Cerebellar cortex (tissue), 1 donor: ENCODE data around the gene TNFSF4.
"Not testable (repeated sequence)": the region's sequence is repeated elsewhere in the genome, so short reads cannot be mapped to it uniquely, and the experiment has no call there.

Experiments used
- DNase-seq: peaks from one replicate; pipeline ENCODE4 v3.0.0-alpha.2; 2015; ENCODE audit warnings: low spot score

Gene TNFSF4, protein sequence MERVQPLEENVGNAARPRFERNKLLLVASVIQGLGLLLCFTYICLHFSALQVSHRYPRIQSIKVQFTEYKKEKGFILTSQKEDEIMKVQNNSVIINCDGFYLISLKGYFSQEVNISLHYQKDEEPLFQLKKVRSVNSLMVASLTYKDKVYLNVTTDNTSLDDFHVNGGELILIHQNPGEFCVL

DNA sequence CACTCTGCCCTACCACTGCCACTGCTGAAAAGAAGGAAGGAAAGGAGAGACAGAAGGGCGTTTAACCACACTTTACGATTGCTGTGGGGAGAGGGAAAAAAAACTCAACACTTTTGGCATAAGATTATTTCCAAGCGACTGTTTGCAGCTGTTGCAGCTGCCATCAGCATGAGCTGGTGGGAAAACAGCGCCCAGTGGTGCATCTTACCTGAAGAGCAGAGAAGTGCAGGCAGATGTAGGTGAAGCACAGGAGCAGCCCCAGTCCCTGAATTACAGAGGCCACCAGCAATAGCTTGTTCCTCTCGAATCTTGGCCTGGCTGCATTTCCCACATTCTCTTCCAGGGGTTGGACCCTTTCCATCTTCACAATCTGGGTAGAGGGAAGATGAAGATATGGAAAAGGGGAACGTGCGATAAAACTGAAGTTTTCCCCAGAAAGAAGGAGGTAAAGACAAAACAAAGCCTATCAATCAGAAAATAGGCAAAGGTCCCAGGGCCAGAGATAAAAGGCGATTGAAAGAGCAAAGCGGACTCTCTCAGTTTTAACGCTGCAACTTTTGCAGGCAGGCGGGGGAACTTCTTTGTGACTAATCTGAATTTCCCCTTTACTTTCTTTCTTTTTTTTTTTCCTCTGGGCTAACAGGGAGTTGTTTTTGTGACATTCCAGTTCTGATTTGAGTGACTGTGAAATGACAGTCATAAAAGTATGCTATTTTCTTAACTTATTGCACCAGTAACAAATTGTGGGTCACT is at the start of gene TNFSF4:
Gene TNFSF4 (minus strand): TSS at position 516 of the 753 bp plus-strand sequence. CDS start 155 bp downstream, at position 361.
- DNase-seq: no peak

DNA sequence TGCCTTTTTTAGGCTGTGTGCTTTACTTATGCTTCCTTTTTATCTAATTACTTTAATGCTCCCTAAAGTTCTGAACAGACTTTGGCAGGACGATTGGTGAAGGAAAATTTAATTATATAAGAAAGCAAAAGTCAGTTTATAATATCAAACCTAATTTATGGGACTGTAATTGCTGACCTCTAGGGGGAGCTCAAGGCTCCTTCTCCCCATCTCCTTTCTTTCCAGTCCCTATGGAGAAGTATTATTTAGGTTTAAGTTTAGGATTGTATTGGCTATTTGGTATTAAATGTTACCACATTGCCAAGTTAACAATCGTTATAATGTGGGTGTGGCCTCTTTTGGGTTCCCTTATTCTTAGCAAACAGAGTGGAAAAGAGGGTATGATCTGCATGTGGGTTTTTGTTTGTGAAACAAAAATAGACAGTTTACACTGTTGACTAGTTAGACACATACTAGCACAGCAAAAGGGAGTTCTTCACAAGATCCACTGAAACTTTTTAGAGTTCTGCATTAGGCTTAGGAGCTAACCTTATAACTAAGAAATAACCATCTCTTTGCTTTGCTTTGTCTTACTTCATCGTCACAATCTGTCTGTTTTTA is 48.2 kb upstream of the TNFSF4 start:
- peak; percentile 19 for DNase-seq

DNA sequence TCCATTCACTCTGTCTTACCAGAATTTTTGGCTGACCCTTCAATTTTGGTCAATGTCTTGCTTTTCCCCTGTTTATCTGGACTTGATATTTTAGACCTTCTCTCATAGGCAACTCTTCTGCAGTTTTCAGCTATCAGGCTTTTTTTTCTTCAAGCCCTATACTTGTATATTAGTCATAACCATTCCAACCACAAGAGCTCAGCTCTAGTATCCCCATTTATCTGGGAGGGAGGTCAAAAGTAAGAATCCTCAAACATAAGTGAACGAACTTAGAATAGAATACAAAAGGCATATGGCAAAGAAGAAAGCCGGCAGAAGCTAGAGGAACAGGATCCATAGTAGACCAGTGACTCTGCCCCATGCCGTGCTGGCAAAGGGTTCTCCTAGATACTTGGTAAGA is 45.9 kb upstream of the TNFSF4 start:
- DNase-seq: no peak

DNA sequence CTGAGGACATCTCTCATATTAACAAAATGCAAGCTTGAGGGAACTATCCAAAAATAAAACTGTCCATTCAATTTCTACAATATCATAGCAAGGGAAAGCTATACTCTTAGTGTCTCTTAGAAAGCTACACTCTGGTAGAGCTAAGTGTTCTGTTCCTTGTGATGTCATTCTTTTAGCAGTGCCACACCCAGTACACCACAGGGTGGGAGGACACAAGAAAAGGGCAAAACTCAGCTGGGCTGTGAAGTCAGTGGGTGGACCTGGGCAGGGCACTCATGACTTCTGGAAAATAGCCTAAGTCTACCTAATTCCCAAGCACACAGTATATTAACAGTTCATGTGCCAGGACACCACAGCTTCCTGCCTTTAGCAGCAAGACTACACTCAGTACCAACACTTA is 42.2 kb upstream of the TNFSF4 start:
- no peak for DNase-seq

DNA sequence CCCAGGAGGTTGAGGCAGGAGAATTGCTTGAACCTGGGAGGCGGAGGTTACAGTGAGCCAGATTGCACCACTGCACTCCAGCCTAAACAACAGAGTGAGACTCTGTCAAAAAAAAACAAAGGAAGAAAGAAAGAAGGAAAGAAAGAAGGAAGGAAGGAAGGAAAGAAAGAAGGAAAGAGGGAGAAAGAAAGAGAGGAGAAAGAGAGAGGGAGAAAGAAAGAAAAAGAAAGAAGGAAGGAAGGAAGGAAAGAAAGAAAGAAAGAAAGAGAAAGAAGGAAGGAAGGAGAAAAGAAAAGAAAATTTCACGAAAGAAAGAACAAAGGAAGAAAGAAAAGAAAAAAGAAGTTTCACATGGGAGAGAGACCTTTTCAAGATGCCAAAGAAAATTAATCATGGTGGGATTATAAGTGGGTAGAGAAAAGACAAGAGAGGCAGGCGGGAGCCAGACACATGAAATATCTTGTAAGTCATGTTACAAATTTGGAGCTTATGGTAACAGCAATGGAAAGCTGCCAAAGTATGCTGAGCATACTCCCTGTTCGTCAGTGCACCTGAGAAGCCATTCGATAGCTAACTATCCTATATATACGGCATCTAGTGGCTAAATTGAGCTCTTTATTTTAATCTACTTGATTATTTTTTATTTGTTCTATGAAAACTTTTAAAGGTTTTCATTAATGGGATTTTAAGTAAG is 41.3 kb upstream of the TNFSF4 start:
- DNase-seq: no peak

DNA sequence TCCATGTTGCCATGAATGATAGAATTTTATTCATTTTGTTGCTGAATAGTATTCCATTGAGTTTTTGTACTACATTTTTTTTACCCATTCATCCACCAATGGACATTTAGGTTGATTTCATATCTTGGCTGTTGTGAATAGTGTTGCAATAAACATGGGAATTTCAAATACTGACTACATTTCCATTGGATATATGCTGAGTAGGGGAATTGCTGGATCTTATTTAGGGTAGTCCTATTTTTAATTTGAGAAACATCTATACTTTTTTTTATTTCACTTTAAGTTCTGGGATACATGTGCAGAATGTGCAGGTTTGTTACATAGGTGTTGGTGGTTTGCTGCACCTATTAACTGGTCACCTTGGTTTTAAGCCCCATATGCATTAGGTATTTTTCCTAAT is 38.8 kb upstream of the TNFSF4 start:
- DNase-seq: no peak

DNA sequence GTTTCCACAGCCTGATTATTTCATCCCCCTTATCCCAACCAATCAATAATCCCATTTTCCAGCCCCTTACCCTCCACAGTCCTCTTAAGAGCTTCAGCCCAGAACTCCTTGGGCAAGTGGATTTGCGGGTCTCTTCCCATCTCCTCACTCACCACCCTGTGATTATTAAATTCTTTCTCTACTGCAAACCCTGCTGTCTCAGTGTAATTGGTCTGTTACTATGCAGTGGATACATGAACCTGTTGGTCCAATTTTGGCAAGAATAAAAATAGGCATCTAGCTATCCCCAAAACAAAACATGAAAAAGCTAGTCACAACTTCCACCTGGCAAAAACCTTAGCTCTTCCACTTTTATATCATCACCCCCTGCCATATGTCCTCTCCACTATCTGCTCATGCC is 36.2 kb upstream of the TNFSF4 start:
- DNase-seq: no peak

DNA sequence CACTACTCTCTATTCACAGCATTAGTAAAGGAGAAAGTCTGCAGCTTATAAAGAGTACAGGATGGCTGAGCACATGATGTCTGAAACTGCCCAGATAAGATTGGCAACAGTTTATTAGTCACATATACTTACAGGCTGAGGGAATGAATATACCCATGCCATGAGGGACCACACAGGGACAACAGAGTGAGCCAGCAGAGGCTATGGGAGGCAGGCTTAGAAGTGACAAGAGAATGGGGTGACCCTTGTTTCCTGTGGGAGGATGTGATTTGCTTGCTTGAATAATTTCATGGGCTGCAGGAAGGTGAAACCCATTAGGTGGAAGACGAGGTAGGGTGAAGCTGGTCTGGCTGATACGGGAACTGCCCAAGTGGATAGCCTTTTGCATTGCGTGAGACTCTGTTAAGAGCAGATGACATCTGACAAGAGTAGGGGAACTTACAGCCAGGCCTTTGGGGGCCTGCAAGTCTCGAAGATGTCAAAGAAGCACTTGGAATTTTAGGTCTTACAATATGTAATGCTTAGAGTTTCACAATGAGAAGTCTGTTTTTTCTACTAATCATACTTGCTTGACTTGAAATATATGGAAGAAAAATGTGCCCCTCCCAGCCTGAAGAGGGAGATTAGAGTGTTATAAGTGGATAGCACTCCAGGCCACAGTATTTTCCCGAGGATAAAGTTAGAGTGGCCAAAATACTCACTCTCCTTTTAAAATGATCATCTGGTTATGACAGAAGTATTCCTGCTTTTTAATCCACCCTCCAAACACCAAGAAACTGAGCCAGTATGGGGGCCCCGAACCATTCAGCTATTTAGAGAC is 34.6 kb upstream of the TNFSF4 start:
- no peak for DNase-seq

DNA sequence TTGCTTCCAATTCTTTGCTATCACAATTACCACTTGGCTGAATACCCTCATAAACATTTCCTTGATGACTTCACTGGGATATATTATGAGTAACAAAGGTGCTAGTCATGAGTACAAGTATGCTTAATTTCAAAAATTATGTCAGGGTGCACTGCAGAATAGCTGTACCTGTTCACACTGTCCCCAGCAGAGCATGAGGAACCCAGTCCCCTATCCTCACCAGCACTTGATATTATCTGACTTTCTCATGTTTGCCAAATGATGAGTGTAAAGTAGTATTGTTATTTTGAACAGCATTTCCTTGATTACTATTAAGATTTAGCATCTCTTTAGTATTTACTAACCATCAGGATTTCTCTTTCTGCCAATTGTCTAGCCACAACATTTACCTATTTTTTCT is 33.5 kb upstream of the TNFSF4 start:
- no peak for DNase-seq

DNA sequence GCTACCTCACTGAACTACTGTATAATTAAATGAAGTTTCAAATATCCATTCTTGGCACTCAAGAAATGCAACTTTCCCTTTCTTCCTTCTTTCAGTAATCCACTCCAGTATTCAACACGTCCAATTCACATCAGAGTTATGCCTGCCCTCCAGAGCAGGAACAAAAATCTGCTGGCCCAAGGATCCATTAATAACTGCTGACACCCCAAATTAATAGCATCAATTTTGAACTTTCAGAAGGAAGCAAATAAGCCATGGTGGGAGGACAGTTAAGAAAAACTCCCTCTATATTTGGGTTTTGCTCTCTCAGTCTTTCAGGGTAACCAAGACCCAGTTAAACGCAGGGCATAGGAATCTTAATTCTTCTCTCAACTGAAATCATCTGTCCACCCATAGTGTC is 31.9 kb upstream of the TNFSF4 start:
- no peak for DNase-seq

DNA sequence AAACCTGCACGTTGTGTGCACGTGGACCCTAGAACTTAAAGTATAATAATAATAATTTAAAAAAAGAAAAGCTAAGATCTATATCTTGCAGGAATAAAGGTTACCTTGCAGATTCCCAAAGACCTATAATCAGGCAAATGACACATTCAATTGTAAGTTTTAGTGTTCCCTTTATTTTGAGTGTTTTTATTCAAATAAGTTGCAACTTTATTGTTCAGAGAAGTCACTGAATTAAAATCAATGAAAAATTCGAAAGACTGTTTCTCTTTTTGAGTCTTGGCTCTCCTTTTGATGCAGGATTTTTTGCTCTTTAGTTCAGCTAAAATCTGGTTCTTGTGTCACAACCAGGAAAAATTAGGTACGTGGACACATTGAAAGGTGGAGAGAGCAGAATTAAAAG is 27.8 kb upstream of the TNFSF4 start:
- DNase-seq: no peak

DNA sequence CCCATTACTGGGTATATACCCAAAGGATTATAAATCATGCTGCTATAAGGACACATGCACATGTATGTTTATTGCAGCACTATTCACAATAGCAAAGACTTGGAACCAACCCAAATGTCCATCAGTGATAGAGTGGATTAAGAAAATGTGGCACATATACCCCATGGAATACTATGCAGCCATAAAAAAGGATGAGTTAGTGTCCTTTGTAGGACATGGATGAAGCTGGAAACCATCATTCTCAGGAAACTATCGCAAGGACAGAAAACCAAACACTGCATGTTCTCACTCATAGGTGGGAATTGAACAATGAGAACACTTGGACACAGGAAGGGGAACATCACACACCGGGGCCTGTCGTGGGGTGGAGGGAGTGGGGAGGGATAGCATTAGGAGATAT is 27.3 kb upstream of the TNFSF4 start:
- not testable (repeated sequence) for DNase-seq

DNA sequence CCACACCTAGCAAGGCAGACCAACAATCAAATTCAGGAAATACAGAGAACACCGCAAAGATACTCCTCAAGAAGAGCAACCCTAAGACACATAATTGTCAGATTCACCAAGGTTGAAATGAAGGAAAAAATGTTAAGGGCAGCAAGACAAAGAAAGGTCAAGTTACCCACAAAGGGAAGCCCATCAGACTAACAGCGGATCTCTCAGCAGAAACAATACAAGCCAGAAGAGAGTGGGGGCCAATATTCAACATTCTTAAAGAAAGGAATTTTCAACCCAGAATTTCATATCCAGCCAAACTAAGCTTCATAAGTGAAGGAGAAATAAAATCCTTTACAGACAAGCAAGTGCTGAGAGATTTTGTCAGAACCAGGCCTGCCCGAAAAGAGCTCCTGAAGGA is 21.9 kb upstream of the TNFSF4 start:
- not testable (repeated sequence) for DNase-seq

DNA sequence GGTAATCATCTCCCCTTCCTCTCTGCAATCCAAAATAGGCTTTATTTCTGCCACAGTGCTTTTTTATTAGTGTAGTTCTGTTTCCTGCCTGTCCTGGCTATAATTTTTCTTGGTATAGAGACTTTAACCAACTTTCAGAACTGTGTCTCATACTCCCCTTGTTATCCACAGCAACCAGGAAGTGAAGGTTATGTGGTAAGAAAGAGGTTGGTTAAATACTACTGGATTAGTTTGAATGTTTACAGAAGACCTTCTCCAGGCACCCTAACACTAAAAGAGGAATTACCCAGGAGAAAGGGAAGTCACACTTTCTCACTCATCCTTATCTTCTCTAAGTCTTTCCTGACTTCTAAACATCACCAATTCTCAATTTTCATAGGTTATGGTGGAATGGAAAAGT is 17.8 kb upstream of the TNFSF4 start:
- DNase-seq: no peak

DNA sequence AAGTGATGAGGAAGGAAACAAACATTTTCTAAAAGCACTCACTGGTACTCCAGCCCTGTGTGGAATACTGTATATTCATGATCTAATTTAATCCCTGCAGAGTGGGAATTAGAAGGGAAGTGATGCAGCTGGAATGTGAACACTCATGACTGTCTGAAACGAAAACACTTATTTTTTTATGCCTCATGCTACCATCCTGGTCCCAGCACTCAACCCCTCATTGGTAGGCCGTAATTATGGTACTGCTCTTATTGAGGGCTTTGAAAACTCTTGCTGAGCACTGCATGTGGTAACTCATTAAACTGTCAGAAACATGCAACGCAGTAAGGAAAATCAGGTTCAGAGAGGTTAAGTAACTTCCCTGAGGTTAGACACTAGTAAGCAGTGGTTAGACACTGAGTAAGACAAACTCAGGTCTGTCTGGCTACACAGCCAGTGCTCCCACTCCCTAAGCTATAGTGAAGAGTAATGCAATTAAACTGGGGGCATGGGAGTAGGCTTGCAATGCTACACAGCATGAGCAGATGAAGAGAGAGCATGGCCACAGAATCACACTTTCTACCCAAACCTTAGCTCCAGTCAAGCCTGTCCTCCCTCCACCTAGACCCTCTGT is 17.3 kb upstream of the TNFSF4 start:
- no peak for DNase-seq

DNA sequence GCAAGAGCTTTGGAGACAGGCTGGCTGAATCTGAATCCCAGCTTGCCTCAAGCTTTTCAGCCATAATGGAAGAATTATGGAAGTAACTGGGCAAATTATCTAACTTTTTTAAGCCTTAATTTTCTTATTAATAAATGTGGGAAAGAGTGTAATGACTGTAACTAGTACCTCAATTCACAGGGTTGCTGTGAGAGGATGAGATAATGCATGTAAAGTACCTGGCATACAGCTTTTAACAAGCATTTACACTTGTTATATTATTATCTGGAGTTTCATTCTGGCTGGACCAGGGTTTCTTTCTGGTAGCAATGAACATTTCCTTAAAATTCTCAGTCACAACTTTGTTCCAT is 15.9 kb upstream of the TNFSF4 start:
- no peak for DNase-seq

DNA sequence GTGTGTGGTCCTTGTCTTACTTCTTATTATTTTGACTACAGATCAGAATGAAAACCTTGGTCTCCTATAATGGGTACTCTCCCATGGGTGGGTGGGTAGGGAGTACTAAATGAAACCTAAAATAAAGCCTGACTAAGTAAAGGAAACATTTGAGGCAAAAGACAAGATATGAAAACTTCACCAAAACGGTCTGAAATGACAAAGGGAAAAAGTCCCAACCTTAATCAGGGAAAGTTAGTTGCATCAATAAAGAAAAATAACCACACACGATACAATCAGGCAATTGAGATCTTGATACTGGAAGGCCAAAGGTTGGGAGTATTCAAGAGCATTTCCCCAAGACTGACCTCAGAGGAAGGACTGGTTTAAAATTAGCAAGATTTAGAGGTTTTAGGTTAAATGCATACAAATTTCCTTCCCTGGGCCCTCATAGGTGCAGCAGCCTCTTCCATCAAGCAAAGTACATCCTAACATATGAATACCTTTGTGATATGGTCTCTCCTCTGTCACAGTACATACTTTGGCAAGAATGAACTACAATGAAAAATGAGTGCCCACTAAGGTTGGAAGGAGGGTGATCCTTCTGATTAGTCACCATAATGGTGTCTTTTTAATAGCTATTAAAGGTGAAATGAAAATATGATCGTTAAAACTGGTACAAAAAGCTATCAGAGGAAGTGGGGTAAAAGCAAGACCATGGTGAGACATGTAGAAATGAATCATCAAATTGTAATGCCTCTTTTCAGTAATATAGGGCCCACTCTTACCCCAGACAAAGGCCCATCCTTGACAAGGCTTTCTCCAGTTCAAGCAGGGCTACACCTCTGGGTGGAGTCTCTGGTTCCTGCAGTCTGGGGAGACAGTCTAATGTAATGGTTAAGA is 15.3 kb upstream of the TNFSF4 start:
- DNase-seq: no peak

DNA sequence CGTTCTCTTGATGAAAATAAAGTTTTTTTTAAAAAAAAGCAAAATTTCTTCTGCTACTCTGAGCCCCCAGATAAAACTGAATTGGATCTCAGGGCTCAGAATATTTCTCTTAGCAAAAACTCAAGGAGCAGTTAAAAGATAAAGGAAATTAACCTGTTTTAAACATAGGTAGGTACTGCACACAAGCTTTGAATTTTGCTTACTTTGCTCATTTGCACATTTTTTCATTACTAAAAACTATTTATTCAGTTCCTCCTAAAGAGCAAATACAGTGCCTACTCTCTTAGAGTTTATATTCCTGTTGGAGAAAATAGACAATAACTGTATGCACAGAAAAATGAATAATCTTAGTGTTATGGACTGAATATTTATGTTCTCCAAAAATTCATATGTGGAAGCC is 13.0 kb upstream of the TNFSF4 start:
- no peak for DNase-seq

DNA sequence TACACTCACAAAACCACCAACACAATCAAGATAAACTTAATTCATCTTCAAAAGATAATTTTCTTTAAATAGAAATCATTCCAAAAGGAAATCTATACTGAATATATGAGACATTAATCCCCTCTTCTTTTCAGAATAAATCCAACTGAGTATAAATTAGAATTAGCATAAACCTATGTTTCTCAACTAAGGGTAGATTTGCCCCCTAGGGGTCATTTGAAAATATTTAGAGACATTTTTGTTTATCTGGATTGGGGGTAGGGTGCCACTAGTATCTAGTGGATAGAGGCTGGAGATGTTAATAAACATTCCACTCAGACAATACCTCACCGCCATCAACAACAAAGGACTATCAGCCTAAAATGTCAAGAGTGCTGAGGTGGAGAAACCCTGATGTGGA is 6.5 kb upstream of the TNFSF4 start:
- no peak for DNase-seq

DNA sequence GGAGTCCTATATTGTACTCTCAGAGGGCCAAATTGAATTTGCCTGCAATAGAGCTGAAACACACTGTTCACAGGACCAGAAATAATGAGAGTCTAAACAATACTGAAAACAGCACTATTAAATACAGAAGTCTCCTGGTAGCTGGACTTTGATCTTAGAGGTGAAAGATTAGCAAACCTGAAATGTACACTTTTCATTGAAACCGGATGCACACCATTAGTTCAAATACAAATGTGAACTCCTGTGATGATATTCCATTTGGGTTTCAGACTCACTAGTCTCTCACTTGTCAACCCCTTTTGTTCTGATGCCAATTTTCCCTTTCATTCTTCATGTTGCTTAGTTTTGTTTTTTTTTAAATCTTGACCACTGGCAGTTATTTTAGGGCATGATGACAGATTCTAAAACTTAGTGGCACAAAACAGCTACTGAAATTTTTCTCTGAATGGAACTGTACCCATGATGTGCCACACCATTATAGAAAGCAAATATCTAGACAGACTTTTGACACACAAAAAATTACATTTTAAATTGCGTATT is 5.9 kb upstream of the TNFSF4 start:
- no peak for DNase-seq
